ENCODE results near the gene LATS2.

The LATS2 gene

DNA sequence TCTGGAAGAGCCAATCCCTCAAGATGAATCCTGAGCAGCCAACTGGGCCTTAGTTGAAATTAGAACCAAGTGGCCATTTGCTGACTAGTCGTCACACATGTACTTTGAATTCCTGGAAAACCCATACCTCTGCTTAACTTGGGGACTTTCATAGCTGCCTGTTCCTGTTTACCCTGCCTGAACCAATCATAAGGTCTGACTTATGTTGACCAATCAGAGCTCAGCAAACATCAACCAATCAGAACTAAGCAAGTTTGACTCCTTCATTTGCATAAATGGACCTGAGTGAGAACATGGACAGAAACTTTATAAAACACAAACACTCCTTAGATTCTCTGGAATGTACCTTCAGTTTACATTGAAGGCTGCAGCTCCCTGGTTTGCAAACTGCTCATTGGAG is 50.8 kb downstream of the LATS2 start:
- DNase-seq (ENCODE audit: extremely low read depth, low read depth), result no peak

DNA sequence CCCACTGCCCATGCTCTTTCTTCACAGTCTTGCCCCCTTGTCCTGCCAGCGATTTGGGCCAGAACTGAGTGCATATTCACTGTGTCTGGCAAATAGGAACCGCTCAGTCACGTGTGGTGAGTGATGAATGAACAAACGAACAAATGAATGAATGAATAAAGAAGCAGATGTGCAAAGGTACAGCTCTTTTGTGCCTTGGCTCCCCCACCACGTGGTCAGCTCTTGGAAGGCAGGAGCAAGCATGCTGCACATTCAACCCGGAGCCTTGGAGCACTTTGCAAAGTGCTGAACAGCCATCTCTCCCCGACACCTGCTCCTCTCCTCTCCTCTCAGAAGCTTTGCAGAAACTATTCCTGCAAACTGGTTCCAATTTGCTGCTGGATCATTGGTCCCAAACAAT is 52.4 kb downstream of the LATS2 start:
- no peak for DNase-seq (ENCODE audit: extremely low read depth, low read depth)
- TF ChIP-seq, protein P1, sequence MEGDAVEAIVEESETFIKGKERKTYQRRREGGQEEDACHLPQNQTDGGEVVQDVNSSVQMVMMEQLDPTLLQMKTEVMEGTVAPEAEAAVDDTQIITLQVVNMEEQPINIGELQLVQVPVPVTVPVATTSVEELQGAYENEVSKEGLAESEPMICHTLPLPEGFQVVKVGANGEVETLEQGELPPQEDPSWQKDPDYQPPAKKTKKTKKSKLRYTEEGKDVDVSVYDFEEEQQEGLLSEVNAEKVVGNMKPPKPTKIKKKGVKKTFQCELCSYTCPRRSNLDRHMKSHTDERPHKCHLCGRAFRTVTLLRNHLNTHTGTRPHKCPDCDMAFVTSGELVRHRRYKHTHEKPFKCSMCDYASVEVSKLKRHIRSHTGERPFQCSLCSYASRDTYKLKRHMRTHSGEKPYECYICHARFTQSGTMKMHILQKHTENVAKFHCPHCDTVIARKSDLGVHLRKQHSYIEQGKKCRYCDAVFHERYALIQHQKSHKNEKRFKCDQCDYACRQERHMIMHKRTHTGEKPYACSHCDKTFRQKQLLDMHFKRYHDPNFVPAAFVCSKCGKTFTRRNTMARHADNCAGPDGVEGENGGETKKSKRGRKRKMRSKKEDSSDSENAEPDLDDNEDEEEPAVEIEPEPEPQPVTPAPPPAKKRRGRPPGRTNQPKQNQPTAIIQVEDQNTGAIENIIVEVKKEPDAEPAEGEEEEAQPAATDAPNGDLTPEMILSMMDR (IDR thresholded peaks at IDR 0.05; ENCODE audit: low read depth, low read length), result no peak

More for the DNA sequence above, 50.8 kb downstream of the LATS2 start:
- TF ChIP-seq, protein P1 (IDR thresholded peaks at IDR 0.05; ENCODE audit: low read depth, low read length), result no peak

DNA sequence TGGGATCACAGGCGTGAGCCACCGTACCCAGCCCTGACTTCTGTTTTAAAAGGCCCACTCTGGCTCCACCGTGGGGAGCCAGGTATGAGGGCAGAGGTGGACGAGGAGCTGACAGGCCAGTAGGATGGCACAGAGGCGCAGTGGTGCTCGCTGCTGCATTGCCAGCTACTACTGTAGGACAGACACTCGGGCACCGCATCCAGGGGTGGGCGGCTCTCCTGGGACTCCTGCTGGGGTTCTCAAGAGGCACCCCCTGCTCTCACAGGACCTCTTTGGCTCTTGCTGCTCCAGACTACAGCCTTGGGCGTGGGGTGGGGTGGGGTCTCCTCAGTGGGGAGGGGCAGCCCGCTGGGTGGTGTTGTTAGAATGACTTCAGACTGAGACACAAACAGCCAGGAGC is 53.4 kb downstream of the LATS2 start:
- TF ChIP-seq, protein P1 (IDR thresholded peaks at IDR 0.05; ENCODE audit: low read depth, low read length), result no peak
- DNase-seq (ENCODE audit: extremely low read depth, low read depth), result no peak

DNA sequence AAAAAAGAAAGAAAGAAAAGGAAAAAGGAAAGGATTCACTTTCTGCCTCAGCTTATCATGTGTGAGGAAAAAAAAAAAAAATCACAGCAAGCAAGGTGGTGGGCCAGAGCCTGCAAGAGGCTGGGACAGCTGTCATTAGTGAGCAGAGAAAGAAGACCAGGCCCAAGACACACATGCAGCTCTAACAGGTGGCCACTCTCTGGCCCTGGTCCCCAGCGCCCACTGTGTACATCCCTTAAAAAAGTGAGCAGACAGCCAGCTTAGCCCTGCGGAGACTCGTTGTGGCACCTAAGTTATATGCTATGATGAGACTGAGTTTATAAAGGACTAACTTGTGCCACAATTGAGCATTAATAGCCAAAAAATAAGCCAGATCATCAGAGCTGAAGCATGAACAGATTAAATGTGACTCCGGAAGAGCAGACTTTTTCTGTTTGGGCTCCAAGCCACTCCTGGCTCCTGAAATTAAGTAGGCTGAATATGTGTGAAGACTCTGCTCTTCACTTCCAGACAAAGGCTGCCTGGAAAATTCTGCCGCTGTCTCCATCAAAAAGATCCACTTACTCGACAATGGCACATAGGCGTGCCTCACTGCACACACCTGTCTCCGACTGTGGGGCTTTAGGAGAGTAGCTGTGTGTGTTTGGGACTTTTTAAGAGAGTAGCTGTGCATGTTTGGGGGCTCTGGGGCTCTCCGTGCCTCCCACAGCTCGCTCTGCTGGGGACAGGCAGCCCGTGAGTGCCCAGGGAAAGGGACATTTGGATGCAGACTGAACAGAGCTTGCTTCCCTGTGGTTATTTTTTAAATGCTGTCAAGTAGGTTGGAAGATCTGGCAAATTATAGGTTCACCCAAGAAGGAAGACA is 55.0 kb downstream of the LATS2 start:
- no peak for DNase-seq (ENCODE audit: extremely low read depth, low read depth)
- TF ChIP-seq, protein P1 (IDR thresholded peaks at IDR 0.05; ENCODE audit: low read depth, low read length), result no peak

DNA sequence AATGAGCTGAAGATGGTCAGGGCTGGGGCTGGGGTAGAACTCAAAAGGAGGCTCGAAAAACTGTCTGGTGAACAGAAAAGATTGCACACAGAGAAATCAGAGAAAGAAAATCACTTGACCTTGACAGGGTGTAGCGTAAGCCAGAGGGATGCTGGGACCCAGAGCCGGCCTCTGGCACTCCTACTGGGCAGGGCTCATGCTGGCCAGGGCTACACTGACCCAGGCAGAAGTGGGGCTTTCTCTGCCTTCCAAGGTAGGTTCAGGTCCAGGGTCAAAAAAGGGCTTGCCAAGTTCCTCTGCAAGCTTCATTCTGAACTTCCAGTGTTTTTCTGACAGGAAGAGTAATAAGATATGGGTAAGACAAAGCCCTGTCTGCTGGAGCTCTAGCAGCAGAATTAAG is 56.2 kb downstream of the LATS2 start:
- TF ChIP-seq, protein P1 (IDR thresholded peaks at IDR 0.05; ENCODE audit: low read depth, low read length), result no peak
- no peak for DNase-seq (ENCODE audit: extremely low read depth, low read depth)

DNA sequence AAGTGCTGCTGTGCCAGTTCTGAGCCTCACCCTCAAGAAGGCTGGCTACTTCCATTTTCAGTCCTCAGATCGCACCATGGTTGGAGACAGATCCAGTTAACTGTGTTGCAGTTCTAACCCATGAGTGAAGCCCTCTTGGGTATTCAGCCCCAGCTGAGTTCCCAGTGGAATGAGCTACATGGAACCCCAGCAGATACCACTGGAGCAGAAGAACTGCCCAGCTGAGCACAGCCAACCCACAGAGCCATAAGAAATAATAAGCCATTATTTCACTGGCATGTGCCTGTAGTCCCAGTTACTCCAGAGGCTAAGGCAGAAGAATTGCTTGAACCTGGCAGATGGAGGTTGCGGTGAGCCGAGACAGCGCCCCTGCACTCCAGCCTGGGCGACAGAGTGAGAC is 59.9 kb downstream of the LATS2 start:
- no peak for DNase-seq (ENCODE audit: extremely low read depth, low read depth)
- TF ChIP-seq, protein P1 (IDR thresholded peaks at IDR 0.05; ENCODE audit: low read depth, low read length), result no peak

DNA sequence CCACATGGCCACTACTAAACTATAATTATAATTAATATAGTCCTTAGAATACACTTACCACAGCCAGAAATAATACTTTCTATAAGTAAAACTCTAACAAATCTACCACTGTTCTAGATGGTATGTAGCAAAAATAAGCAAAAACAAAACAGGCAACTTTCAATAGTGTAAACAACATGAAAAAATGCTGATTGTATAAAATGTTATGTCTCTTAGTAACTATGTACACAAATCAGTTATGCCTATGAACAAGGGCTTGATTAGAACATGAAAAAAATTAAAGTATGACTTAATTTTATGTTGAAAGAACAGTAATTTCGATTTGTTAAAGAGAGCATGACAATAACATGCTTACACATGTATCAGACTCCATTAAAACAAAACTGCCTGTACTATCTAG is 60.7 kb downstream of the LATS2 start:
- DNase-seq (ENCODE audit: extremely low read depth, low read depth), result no peak
- TF ChIP-seq, protein P1 (IDR thresholded peaks at IDR 0.05; ENCODE audit: low read depth, low read length), result no peak
